EH (cell line): ENCODE measurements around the gene TMC6.
"Not testable (repeated sequence)": the region's sequence is repeated elsewhere in the genome, so short reads cannot be mapped to it uniquely, and the experiment has no call there.

Experiments
- DNase-seq: peaks from one replicate; pipeline ENCODE4 v3.0.0-alpha.2; 2015; ENCODE audit warnings: low read depth

TMC6 gene

DNA sequence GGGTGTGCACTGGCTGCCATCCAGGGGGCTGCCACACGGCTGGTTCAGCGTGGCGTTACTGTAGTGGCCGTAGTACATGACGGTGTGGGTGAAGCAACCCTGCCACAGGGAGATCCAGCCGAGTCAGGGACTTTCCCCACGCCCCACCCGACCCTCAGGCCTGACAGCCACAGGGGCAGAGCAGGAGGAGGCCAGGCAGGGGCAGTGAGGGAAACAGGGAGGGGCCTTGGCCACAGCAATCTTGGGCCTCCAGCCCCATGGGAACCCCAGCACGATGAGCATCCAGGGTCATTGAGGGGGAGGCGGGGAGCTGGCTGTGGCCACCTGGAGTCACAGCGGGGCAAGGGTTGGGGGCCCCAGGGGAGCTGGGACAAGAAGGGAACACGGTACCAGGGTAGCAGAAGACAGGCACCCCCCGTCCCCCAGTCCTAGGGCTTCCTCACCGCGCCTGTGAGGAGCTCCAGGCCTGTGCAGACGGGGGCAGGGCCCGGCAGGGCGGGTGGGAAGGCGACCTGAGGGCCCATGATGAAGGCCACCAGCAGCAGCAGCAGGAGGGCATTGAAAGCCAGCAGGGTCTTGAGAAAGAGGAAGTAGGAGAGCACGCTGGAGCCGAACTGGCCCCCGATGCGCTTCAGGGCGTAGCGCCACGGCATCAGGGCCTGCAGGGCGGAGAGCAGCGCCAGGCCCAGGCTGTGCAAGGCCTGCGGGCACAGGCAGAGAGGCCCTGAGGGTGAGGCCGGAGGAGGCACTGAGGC lies 4.3 kb downstream of the TMC6 start:
- DNase-seq = no peak

DNA sequence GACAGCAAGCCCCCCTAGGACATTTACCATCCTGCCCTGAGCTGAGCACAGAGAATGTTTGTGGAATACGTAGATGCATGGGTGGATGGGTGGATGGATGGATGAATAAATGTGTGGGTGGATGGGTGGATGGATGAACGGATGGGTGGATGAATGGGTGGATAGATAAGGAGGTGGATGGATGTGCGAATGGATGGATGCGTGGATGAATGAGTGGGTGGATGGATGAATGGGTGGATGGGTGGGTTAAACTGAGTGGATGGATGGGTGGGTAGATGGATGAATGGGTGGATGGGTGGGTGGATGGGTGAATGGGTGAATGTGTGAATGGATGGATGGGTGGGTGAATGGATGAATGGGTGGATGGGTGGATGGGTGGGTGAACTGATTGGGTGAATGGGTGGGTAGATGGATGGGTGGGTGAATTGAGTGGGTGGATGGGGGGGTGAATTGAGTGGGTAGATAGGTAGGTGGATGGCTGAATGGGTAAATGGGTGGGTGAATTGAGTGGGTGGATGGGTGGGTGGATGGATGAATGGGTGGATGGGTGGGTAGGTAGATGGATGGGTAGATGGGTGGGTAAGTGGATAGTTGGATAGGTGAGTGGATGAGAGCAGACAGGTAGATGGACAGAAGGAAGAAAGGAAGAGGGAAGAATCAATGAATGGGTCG lies 5.2 kb downstream of the TMC6 start:
- no peak for DNase-seq

GRCh38 chr17:78122931-78123249 lies 5.7 kb downstream of the TMC6 start:
- DNase-seq = no peak

DNA sequence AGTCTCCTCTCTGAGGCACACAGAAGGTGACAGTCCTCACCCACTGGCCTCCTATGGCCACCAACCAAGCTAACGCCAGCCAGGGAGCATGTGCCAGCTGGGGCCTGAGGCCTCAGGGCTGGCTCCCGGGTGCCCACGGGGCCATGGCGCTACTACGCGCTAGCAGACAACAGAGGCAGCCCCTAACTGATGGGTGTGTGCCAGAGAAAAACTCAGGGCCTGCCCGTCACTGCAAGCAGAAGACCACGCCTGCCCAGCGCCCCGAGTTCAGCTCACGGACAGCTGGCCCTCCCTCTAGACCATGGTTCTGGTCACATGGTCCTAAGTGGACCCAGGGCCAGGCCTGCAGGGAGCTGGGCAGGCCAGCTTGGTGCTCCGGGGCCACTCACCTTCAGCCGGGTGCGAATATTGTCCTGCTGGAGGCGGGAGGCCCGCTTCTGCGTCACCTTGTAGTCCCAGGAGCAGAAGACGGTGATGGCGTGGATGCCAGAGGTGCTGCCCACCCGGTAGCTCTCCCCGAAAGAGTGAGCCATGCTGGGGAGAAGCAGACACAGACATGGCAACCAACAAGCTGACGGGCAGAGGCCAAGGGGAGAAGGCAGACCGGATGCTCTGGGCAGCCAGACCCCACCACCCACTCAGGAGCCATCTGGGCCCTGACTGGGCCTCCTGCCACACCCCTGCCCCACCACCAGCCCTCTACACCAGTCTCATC lies 6.2 kb downstream of the TMC6 start:
- no peak for DNase-seq

GRCh38 chr17:78121801-78122215 lies 6.7 kb downstream of the TMC6 start:
- no peak for DNase-seq

- DNase-seq = no peak
Observed at GRCh38 chr17:78120971-78121800, 7.4 kb downstream of the TMC6 start.

DNA sequence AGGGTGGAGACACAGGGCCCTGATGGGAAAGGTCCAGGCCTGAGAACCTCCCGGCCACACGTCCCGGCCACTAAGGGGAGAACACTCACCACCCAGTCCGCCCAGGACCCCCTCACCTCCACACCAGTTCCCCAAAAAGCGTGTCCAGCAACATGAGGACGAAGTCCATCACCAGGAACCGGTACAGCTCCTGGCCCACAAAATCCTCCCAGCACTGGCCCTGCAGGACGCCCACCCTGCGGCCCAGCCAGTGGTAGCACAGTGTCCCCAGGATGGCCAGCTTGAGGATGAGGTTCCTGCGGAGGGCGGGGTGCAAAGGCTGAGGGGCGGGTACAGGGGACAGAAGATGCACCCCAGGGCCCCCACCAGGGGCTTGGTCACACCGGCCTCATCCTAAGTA lies 8.0 kb downstream of the TMC6 start:
- no peak for DNase-seq

GRCh38 chr17:78118801-78119241 lies 9.7 kb downstream of the TMC6 start:
- DNase-seq = no peak

GRCh38 chr17:78117027-78117981 lies 11.3 kb downstream of the TMC6 start:
- peak; percentile 16 for DNase-seq

DNA sequence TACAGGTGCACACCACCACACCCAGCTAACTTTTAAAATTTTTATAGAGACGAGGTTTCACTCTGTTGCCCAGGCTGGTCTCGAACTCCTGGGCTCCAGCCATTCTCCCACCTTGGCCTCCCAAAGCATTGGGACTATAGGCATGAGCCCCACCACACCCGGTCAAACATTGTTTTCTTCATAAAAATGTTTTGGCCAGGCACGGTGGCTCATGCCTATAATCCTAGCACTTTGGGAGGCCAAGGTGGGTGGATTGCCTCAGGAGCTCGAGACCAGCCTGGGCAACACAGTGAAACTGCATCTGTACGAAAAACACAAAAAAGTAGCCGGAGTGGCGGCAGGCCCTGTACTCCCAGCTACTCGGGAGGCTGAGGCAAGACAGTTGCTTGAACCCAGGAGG lies 12.1 kb downstream of the TMC6 start:
- no peak for DNase-seq

- DNase-seq = not testable (repeated sequence)
Observed at GRCh38 chr17:78115803-78116202, 12.8 kb downstream of the TMC6 start.

DNA sequence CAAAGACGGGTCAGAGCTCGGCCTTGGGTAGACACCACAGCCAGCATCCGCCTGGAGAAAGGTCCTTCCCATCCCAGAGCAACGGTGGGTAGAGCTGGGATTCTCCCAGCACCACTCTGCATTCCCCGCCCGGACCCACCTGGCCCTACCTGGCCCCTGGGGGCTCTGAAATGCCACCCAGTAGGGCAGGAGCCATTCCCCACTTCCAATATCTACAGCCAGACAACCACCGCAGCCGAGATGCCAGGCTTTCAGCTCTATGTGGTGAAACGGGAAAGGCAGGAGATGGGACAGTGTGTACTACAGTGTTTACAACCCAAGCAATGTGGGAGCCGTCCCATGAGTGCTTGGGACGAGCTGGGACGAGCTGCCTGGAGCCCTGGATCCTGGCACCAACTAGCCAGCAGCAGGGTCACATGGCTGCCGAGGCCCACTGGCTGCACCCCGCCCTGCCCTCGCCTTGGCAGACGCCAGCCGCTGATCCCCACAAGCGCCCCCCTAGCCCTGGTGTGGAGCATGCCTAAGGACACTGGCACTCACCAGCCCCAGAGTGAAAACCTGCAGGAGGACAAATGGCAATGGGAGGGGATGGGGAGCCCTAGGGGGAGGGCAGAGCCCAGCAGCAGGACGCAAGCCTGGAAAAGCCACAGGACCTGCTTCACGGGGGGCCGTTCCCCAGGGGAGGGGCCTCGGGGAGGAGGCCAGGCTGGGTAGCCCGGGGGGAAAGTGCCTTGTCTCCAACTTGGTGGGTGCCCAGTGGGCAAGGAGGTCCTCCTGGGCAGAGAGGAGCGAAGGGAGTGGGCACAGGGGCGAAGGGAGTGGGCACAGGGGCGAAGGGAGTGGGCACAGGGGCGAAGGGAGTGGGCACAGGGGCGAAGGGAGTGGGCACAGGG lies 13.5 kb downstream of the TMC6 start:
- no peak for DNase-seq

- no peak for DNase-seq
Observed at GRCh38 chr17:78113804-78114785, 14.5 kb downstream of the TMC6 start.

GRCh38 chr17:78112518-78113471 lies 15.8 kb downstream of the TMC6 start:
- peak; percentile 54 for DNase-seq

- DNase-seq = no peak
Observed at GRCh38 chr17:78111727-78112517, 16.6 kb downstream of the TMC6 start.

DNA sequence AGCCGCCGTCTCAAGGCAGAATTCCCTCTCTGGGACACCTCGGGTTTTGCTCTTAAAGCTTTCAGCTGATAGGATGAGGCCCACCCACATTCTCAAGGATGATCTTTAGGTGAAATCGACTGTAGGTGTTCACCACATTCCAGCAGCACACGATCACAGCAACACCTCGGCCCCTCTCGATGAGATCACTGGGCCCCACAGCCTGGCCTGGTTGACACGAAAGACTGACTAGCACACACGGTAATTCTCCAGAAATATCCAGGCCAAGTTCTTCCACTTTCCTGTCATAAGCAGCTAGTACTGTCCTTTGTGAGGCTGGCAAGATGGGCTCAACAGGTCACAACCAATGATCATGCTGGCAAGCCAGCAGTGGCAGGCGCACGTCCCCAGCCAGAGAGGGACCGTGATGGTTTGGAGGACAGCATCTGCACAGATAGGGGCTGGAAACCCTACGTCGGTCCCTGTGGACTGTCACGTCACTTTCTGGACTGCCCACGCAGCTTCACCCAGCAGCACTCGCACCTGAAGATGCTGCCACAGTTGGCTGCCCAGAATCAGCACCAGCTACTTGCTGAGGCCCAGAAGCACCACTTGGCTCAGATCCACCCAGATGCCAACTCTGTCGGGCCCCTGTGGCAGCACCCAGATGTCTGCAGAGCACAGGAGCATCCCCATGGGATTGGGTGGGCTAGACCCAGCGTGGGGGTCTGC lies 17.4 kb downstream of the TMC6 start:
- DNase-seq = no peak
